Astrocyte of the cerebellum (primary cell): Measurements from ENCODE around the gene ABCA4.

ENCODE experiments used
- DNase-seq: peaks from one replicate; pipeline ENCODE4 v3.0.0-alpha.2; 2011; ENCODE audit warnings: low read depth
- H3K4me3 ChIP-seq: 2 replicates; pipeline ENCODE4 v1.5.1; 2011; ENCODE audit warnings: mild to moderate bottlenecking, low read depth, low read length, moderate library complexity
- CTCF ChIP-seq: IDR thresholded peaks from 2 replicates; pipeline ENCODE4 v1.5.1; 2012; ENCODE audit warnings: low read length, low read depth, moderate library complexity, mild to moderate bottlenecking; ENCODE audit errors: missing control alignments
- in situ Hi-C: cut with HindIII; loops from 2 replicates; pipeline ENCODE4 v1.10.0; 2017; ENCODE audit warnings: low sequenced_read_pairs

Gene ABCA4

GRCh38 chr1:94068999-94069918 is 51.7 kb downstream of the ABCA4 start:
- no peak for DNase-seq
- no peak for TF ChIP-seq CTCF
- in situ Hi-C loops, result no loop called here
- no peak overlapping the region for H3K4me3 ChIP-seq

- in situ Hi-C loops, result no loop called here
- H3K4me3 ChIP-seq, result no peak overlapping the region
- no peak for DNase-seq
- no peak for TF ChIP-seq CTCF
Measured at GRCh38 chr1:94068096-94068998, 52.6 kb downstream of the ABCA4 start.

GRCh38 chr1:94067196-94067595 is 53.8 kb downstream of the ABCA4 start:
- DNase-seq, result no peak
- TF ChIP-seq CTCF, result no peak
- in situ Hi-C loops, result no loop called here
- no peak overlapping the region for H3K4me3 ChIP-seq

GRCh38 chr1:94063379-94063778 is 57.6 kb downstream of the ABCA4 start:
- no peak for DNase-seq
- H3K4me3 ChIP-seq, result no peak overlapping the region
- peak; percentile 62 for TF ChIP-seq CTCF
- in situ Hi-C loops, result no loop called here

- TF ChIP-seq CTCF, result peak; percentile 95
- DNase-seq, result no peak
- in situ Hi-C loops, result no loop called here
- no peak overlapping the region for H3K4me3 ChIP-seq
Measured at GRCh38 chr1:94061513-94062443, 59.2 kb downstream of the ABCA4 start.
